ENCODE results near the gene KLK8. TPM values are rescaled to one million over a fixed set of nuclear protein-coding genes. Genes with fewer than 3 reads are reported as not detected.

KLK8 gene
- total RNA-seq, 2 donors from 2014 or later, result not detected

- Histone ChIP-seq H3K4me3 (no peak overlapping the region), H3K36me3 (no peaks in the 10 kb centered on the region), H3K4me1 (ENCODE audit: control insufficient read depth in 1 of 2, low read depth in 2 of 2) (no peaks in the 10 kb centered on the region), H3K9me3 (no peaks in the 10 kb centered on the region), H3K27ac (no peak overlapping the region), H3K27me3 (replicated peaks; ENCODE audit: insufficient read depth) (no peaks in the 10 kb centered on the region)
- DNase-seq (ENCODE audit: low spot score), result no peak
- TF ChIP-seq CTCF (IDR thresholded peaks at IDR 0.05), result no peak
- no peak for ATAC-seq (ENCODE audit: insufficient number of reproducible peaks, low FRiP score, low read depth)
Observed at GRCh38 chr19:51029718-51030117, 28.3 kb upstream of the KLK8 start.

GRCh38 chr19:51027873-51028272, 26.5 kb upstream of the KLK8 start:
- H3K4me3 ChIP-seq, result no peak overlapping the region
- no peaks in the 10 kb centered on the region for H3K27me3 ChIP-seq (replicated peaks; ENCODE audit: insufficient read depth)
- no peaks in the 10 kb centered on the region for H3K36me3 ChIP-seq
- no peak for ATAC-seq (ENCODE audit: insufficient number of reproducible peaks, low FRiP score, low read depth)
- no peak for DNase-seq (ENCODE audit: low spot score)
- no peak overlapping the region for H3K27ac ChIP-seq
- H3K4me1 ChIP-seq (ENCODE audit: control insufficient read depth in 1 of 2, low read depth in 2 of 2), result no peaks in the 10 kb centered on the region
- TF ChIP-seq CTCF (IDR thresholded peaks at IDR 0.05), result no peak
- H3K9me3 ChIP-seq, result no peaks in the 10 kb centered on the region

GRCh38 chr19:51027126-51027806, 25.9 kb upstream of the KLK8 start:
- Histone ChIP-seq H3K9me3 (no peaks in the 10 kb centered on the region), H3K4me3 (no peak overlapping the region), H3K4me1 (ENCODE audit: control insufficient read depth in 1 of 2, low read depth in 2 of 2) (no peaks in the 10 kb centered on the region), H3K27me3 (replicated peaks; ENCODE audit: insufficient read depth) (no peaks in the 10 kb centered on the region), H3K27ac (no peak overlapping the region), H3K36me3 (no peaks in the 10 kb centered on the region)
- DNase-seq (ENCODE audit: low spot score) (no peak), ATAC-seq (ENCODE audit: insufficient number of reproducible peaks, low FRiP score, low read depth) (no peak)
- TF ChIP-seq CTCF (IDR thresholded peaks at IDR 0.05), result no peak

GRCh38 chr19:51026554-51026831, 25.1 kb upstream of the KLK8 start, which contains the start of gene KLK11:
Gene KLK11 (minus strand): TSS chr19:51026616. CDS start chr19:51025631, 985 bp downstream.
- no peaks in the 10 kb centered on the region for H3K27me3 ChIP-seq (replicated peaks; ENCODE audit: insufficient read depth)
- DNase-seq (ENCODE audit: low spot score), result no peak
- no peaks in the 10 kb centered on the region for H3K36me3 ChIP-seq
- no peak for ATAC-seq (ENCODE audit: insufficient number of reproducible peaks, low FRiP score, low read depth)
- no peak within 1 kb of the TSS for H3K27ac ChIP-seq
- no peaks in the 10 kb centered on the region for H3K9me3 ChIP-seq
- TF ChIP-seq CTCF (IDR thresholded peaks at IDR 0.05), result no peak
- no peaks in the 10 kb centered on the region for H3K4me1 ChIP-seq (ENCODE audit: control insufficient read depth in 1 of 2, low read depth in 2 of 2)
- H3K4me3 ChIP-seq, result no peak within 1 kb of the TSS

GRCh38 chr19:51025809-51026553, 24.6 kb upstream of the KLK8 start:
- no peak for ATAC-seq (ENCODE audit: insufficient number of reproducible peaks, low FRiP score, low read depth)
- Histone ChIP-seq H3K36me3 (no peaks in the 10 kb centered on the region), H3K27me3 (replicated peaks; ENCODE audit: insufficient read depth) (no peaks in the 10 kb centered on the region), H3K4me1 (ENCODE audit: control insufficient read depth in 1 of 2, low read depth in 2 of 2) (no peaks in the 10 kb centered on the region), H3K27ac (no peak overlapping the region), H3K4me3 (no peak overlapping the region), H3K9me3 (no peaks in the 10 kb centered on the region)
- no peak for TF ChIP-seq CTCF (IDR thresholded peaks at IDR 0.05)
- no peak for DNase-seq (ENCODE audit: low spot score)
